MG63 (cell line): ENCODE data around the gene SPNS3. TPM values are rescaled to one million over a fixed set of nuclear protein-coding genes. Genes with fewer than 3 reads are reported as not detected.

Experiments used
- DNase-seq: peaks from one replicate; pipeline ENCODE4 v3.0.0-alpha.2; 2020
- H3K27me3 ChIP-seq: fragments of 250-450 bp; sonication (Bioruptor Pico); 2 replicates; pipeline ENCODE4 v1.5.1; 2020; ENCODE audit warnings: mild to moderate bottlenecking, moderate library complexity
- H3K36me3 ChIP-seq: fragments of 250-450 bp; sonication (Bioruptor Pico); 2 replicates; pipeline ENCODE4 v1.5.1; 2020; ENCODE audit warnings: mild to moderate bottlenecking, moderate library complexity
- H3K4me3 ChIP-seq: fragments of 250-450 bp; sonication (Bioruptor Pico); 2 replicates; pipeline ENCODE4 v1.5.1; 2020; ENCODE audit warnings: mild to moderate bottlenecking, moderate library complexity
- H3K9me3 ChIP-seq: fragments of 250-450 bp; sonication (Bioruptor Pico); 2 replicates; pipeline ENCODE4 v1.5.1; 2020; ENCODE audit warnings: mild to moderate bottlenecking, moderate library complexity
- total RNA-seq: library from RNA; depleted of rRNA; stranded (reverse); fragments of >200 nt; shearing (Covaris generic); gene quantifications from 2 replicates; pipeline ENCODE4 v1.2.3, GENCODE V29; 2014; ENCODE audit warnings: low replicate concordance

Gene SPNS3
- total RNA-seq, 1 experiment from 2014 or later = 1.3 TPM

- no peak for DNase-seq
- no peaks in the 10 kb centered on the region for H3K27me3 ChIP-seq
Measured at GRCh38 chr17:4446326-4447071, 12.8 kb downstream of the SPNS3 start.

GRCh38 chr17:4448197-4448980, 14.6 kb downstream of the SPNS3 start:
- peak; percentile 69 for DNase-seq
- Histone ChIP-seq H3K4me3 (no peak overlapping the region), H3K27me3 (no peaks in the 10 kb centered on the region), H3K9me3 (no peaks in the 10 kb centered on the region), H3K36me3 (no peaks in the 10 kb centered on the region)

More at GRCh38 chr17:4446326-4447071, 12.8 kb downstream of the SPNS3 start:
- no peak overlapping the region for H3K4me3 ChIP-seq
- no peaks in the 10 kb centered on the region for H3K36me3 ChIP-seq
- H3K9me3 ChIP-seq = no peaks in the 10 kb centered on the region

- peak; percentile 77 for DNase-seq
- H3K4me3 ChIP-seq = no peak overlapping the region
- H3K36me3 ChIP-seq = no peaks in the 10 kb centered on the region
- no peaks in the 10 kb centered on the region for H3K9me3 ChIP-seq
- no peaks in the 10 kb centered on the region for H3K27me3 ChIP-seq
Measured at GRCh38 chr17:4449736-4450135, 16.0 kb downstream of the SPNS3 start.

GRCh38 chr17:4450710-4451316, 17.1 kb downstream of the SPNS3 start:
- Histone ChIP-seq H3K4me3 (no peak overlapping the region), H3K36me3 (no peaks in the 10 kb centered on the region), H3K27me3 (no peaks in the 10 kb centered on the region), H3K9me3 (no peaks in the 10 kb centered on the region)
- DNase-seq = no peak

- Histone ChIP-seq H3K4me3 (no peak overlapping the region), H3K27me3 (no peaks in the 10 kb centered on the region), H3K36me3 (no peaks in the 10 kb centered on the region), H3K9me3 (no peaks in the 10 kb centered on the region)
- no peak for DNase-seq
Measured at GRCh38 chr17:4453812-4454591, 20.3 kb downstream of the SPNS3 start.

- DNase-seq = no peak
- no peaks in the 10 kb centered on the region for H3K9me3 ChIP-seq
- no peaks in the 10 kb centered on the region for H3K36me3 ChIP-seq
- no peak overlapping the region for H3K4me3 ChIP-seq
- no peaks in the 10 kb centered on the region for H3K27me3 ChIP-seq
Measured at GRCh38 chr17:4460661-4461060, 26.9 kb downstream of the SPNS3 start.

GRCh38 chr17:4463818-4464476, 30.2 kb downstream of the SPNS3 start:
- Histone ChIP-seq H3K27me3 (no peaks in the 10 kb centered on the region), H3K36me3 (no peaks in the 10 kb centered on the region), H3K4me3 (no peak overlapping the region), H3K9me3 (no peaks in the 10 kb centered on the region)
- peak; percentile 57 for DNase-seq

- DNase-seq = no peak
Measured at GRCh38 chr17:4465786-4466185, 32.0 kb downstream of the SPNS3 start.

GRCh38 chr17:4467287-4467686, 33.5 kb downstream of the SPNS3 start:
- H3K9me3 ChIP-seq = no peaks in the 10 kb centered on the region
- no peak overlapping the region for H3K4me3 ChIP-seq
- H3K27me3 ChIP-seq = no peaks in the 10 kb centered on the region
- H3K36me3 ChIP-seq = no peaks in the 10 kb centered on the region
- DNase-seq = no peak

More at GRCh38 chr17:4465786-4466185, 32.0 kb downstream of the SPNS3 start:
- no peaks in the 10 kb centered on the region for H3K36me3 ChIP-seq
- H3K9me3 ChIP-seq = no peaks in the 10 kb centered on the region
- H3K4me3 ChIP-seq = no peak overlapping the region
- H3K27me3 ChIP-seq = no peaks in the 10 kb centered on the region

- Histone ChIP-seq H3K27me3 (no peaks in the 10 kb centered on the region), H3K36me3 (no peaks in the 10 kb centered on the region), H3K4me3 (no peak overlapping the region), H3K9me3 (no peaks in the 10 kb centered on the region)
- no peak for DNase-seq
Measured at GRCh38 chr17:4469552-4469951, 35.8 kb downstream of the SPNS3 start.

GRCh38 chr17:4472286-4472685, 38.5 kb downstream of the SPNS3 start:
- no peaks in the 10 kb centered on the region for H3K27me3 ChIP-seq
- no peaks in the 10 kb centered on the region for H3K9me3 ChIP-seq
- DNase-seq = no peak
- no peak overlapping the region for H3K4me3 ChIP-seq
- no peaks in the 10 kb centered on the region for H3K36me3 ChIP-seq

GRCh38 chr17:4474093-4474492, 40.4 kb downstream of the SPNS3 start:
- Histone ChIP-seq H3K36me3 (no peaks in the 10 kb centered on the region), H3K27me3 (no peaks in the 10 kb centered on the region), H3K4me3 (no peak overlapping the region), H3K9me3 (no peaks in the 10 kb centered on the region)
- DNase-seq = no peak

- Histone ChIP-seq H3K36me3 (no peaks in the 10 kb centered on the region), H3K27me3 (no peaks in the 10 kb centered on the region), H3K4me3 (no peak overlapping the region), H3K9me3 (no peaks in the 10 kb centered on the region)
- DNase-seq = no peak
Measured at GRCh38 chr17:4475001-4475400, 41.3 kb downstream of the SPNS3 start.

GRCh38 chr17:4475463-4475862, 41.7 kb downstream of the SPNS3 start:
- H3K9me3 ChIP-seq = no peaks in the 10 kb centered on the region
- no peak overlapping the region for H3K4me3 ChIP-seq
- DNase-seq = no peak
- H3K36me3 ChIP-seq = no peaks in the 10 kb centered on the region
- no peaks in the 10 kb centered on the region for H3K27me3 ChIP-seq

- no peaks in the 10 kb centered on the region for H3K27me3 ChIP-seq
- DNase-seq = no peak
- no peak overlapping the region for H3K4me3 ChIP-seq
- H3K36me3 ChIP-seq = no peaks in the 10 kb centered on the region
- H3K9me3 ChIP-seq = no peaks in the 10 kb centered on the region
Measured at GRCh38 chr17:4476017-4476416, 42.3 kb downstream of the SPNS3 start.

GRCh38 chr17:4476511-4477070, 42.9 kb downstream of the SPNS3 start:
- no peaks in the 10 kb centered on the region for H3K36me3 ChIP-seq
- no peak for DNase-seq

More at GRCh38 chr17:4476511-4477070, 42.9 kb downstream of the SPNS3 start:
- H3K9me3 ChIP-seq = no peaks in the 10 kb centered on the region
- no peak overlapping the region for H3K4me3 ChIP-seq
- H3K27me3 ChIP-seq = no peaks in the 10 kb centered on the region
